ENCODE measurements around the gene ELAVL1.
"Not testable (repeated sequence)": the region's sequence is repeated elsewhere in the genome, so short reads cannot be mapped to it uniquely, and the experiment has no call there.

Gene ELAVL1

GRCh38 chr19:7968008-7968795, 37.2 kb downstream of the ELAVL1 start:
- TF ChIP-seq, protein P1, sequence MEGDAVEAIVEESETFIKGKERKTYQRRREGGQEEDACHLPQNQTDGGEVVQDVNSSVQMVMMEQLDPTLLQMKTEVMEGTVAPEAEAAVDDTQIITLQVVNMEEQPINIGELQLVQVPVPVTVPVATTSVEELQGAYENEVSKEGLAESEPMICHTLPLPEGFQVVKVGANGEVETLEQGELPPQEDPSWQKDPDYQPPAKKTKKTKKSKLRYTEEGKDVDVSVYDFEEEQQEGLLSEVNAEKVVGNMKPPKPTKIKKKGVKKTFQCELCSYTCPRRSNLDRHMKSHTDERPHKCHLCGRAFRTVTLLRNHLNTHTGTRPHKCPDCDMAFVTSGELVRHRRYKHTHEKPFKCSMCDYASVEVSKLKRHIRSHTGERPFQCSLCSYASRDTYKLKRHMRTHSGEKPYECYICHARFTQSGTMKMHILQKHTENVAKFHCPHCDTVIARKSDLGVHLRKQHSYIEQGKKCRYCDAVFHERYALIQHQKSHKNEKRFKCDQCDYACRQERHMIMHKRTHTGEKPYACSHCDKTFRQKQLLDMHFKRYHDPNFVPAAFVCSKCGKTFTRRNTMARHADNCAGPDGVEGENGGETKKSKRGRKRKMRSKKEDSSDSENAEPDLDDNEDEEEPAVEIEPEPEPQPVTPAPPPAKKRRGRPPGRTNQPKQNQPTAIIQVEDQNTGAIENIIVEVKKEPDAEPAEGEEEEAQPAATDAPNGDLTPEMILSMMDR (IDR thresholded peaks at IDR 0.05; ENCODE audit: borderline replicate concordance, control extremely low read depth, extremely low read depth, insufficient read depth, missing control alignments) = no peak
- DNase-seq (ENCODE audit: low spot score) = no peak
- in situ Hi-C loops (cut with MboI; ENCODE audit: low sequenced_read_pairs, unreplicated experiment) = no loop called here

DNA sequence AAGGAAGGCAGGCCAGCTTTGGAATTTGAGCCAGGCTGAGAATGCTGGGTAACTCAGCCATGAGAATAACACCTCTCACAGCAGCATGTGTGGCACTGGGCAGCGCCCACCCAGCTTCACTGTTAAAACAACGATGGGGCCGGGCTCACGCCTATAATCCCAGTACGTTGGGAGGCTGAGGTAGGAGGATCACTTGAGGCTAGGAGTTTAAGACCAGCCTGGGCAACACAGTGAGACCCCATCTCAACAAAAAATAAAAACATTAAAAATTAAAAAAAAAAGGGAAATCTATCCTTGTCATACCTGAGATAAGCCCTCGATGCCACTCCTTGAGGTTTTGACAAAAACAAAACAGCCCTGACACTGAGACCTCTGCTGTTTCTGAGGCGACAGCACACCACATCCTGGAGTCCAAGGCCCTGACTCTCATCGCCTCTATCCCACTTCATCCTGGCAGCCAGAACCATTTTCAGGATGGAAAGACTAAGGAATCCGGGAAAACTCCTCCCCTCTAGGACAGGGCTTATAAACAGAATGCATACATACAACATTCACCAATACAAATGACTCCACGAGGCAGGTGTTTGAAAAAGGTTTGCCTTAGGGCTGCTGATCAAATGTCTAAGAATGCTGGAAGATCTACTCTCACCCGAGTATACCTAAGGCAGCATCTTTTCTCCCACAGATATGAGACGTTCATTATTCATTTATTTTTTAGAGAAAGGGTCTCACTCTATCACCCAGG, 39.3 kb downstream of the ELAVL1 start:
- in situ Hi-C loops (cut with MboI; ENCODE audit: low sequenced_read_pairs, unreplicated experiment) = no loop called here
- TF ChIP-seq, protein P1 (IDR thresholded peaks at IDR 0.05; ENCODE audit: borderline replicate concordance, control extremely low read depth, extremely low read depth, insufficient read depth, missing control alignments) = no peak
- no peak for DNase-seq (ENCODE audit: low spot score)

GRCh38 chr19:7965259-7965841, 40.1 kb downstream of the ELAVL1 start:
- in situ Hi-C loops (cut with MboI; ENCODE audit: low sequenced_read_pairs, unreplicated experiment) = no loop called here
- no peak for DNase-seq (ENCODE audit: low spot score)
- TF ChIP-seq, protein P1 (IDR thresholded peaks at IDR 0.05; ENCODE audit: borderline replicate concordance, control extremely low read depth, extremely low read depth, insufficient read depth, missing control alignments) = no peak

DNA sequence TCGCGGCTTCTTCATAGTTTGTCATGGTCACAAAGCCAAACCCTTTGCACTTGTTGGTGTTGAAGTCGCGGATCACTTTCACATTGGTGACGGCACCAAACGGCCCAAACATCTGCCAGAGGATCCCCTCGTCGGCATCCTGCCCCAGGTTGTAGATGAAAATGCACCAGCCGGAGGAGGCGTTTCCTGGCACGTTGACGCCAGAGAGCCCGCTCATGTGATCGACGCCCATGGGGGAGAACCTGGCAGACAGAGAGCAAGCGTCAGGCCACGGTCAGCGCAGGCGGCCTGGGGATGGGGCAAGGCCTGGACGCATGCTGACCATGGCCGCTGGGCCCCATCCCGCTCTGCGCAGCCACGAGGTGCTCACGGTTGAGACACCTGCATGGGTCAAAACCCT, 41.9 kb downstream of the ELAVL1 start:
- DNase-seq (ENCODE audit: low spot score) = no peak
- TF ChIP-seq, protein P1 (IDR thresholded peaks at IDR 0.05; ENCODE audit: borderline replicate concordance, control extremely low read depth, extremely low read depth, insufficient read depth, missing control alignments) = no peak
- in situ Hi-C loops (cut with MboI; ENCODE audit: low sequenced_read_pairs, unreplicated experiment) = no loop called here

GRCh38 chr19:7962644-7963268, 42.7 kb downstream of the ELAVL1 start:
- in situ Hi-C loops (cut with MboI; ENCODE audit: low sequenced_read_pairs, unreplicated experiment) = no loop called here
- DNase-seq (ENCODE audit: low spot score) = no peak
- TF ChIP-seq, protein P1 (IDR thresholded peaks at IDR 0.05; ENCODE audit: borderline replicate concordance, control extremely low read depth, extremely low read depth, insufficient read depth, missing control alignments) = no peak

- no peak for DNase-seq (ENCODE audit: low spot score)
- in situ Hi-C loops (cut with MboI; ENCODE audit: low sequenced_read_pairs, unreplicated experiment) = no loop called here
- TF ChIP-seq, protein P1 (IDR thresholded peaks at IDR 0.05; ENCODE audit: borderline replicate concordance, control extremely low read depth, extremely low read depth, insufficient read depth, missing control alignments) = no peak
These were observed 43.4 kb downstream of the ELAVL1 start for GRCh38 chr19:7961920-7962626.

- in situ Hi-C loops (cut with MboI; ENCODE audit: low sequenced_read_pairs, unreplicated experiment); DNase-seq (ENCODE audit: low spot score): not testable (repeated sequence)
These were observed 44.4 kb downstream of the ELAVL1 start for GRCh38 chr19:7961082-7961481.
